Activated CD8-positive, alpha-beta memory T cell treated with anti-CD3 and anti-CD28 coated beads, Interleukin-2, amount 10 ng/mL, durations not matched to agents 7 days and 5 days (primary cell): Measurements from ENCODE around the gene STOML2. TPM values are rescaled to one million over a fixed set of nuclear protein-coding genes. Genes with fewer than 3 reads are reported as not detected.
A peak's percentile ranks its signal among the peaks of the same experiment; 100 is the strongest.

Experiments
- ATAC-seq: fragments of 150-1000 bp; cut with Tn5 transposase; one replicate; pipeline ENCODE4 v1.10.0; 2021; ENCODE audit warnings: moderate library complexity
- CTCF ChIA-PET: fragments of 350-600 bp; sonication (Branson Sonifier 250); formaldehyde crosslinking; loops from one replicate; lab custom pipeline; 2021; ENCODE audit warnings: antibody characterized with exemption; lab: Charles Lee
- DNase-seq: peaks from one replicate; pipeline ENCODE4 v3.0.0-alpha.2; 2020
- H3K27ac Mint-ChIP-seq: one replicate; pipeline ENCODE4 v1.8.0; 2021; ENCODE audit warnings: mild to moderate bottlenecking, mixed read lengths
- H3K27me3 Mint-ChIP-seq: one replicate; pipeline ENCODE4 v1.8.0; 2021; ENCODE audit warnings: mixed read lengths
- H3K36me3 Mint-ChIP-seq: one replicate; pipeline ENCODE4 v1.8.0; 2021; ENCODE audit warnings: mild to moderate bottlenecking, mixed read lengths
- H3K4me1 Mint-ChIP-seq: one replicate; pipeline ENCODE4 v1.8.0; 2021; ENCODE audit warnings: mixed read lengths
- H3K4me3 Mint-ChIP-seq: one replicate; pipeline ENCODE4 v1.8.0; 2021; ENCODE audit warnings: mild to moderate bottlenecking, moderate library complexity, mixed read lengths
- H3K9me3 Mint-ChIP-seq: one replicate; pipeline ENCODE4 v1.8.0; 2022; ENCODE audit warnings: low read depth, mixed read lengths
- total RNA-seq, 2 experiments: library from RNA; stranded (reverse); gene quantifications; one replicate each; pipeline ENCODE4 v1.2.3, GENCODE V29; 2021

The STOML2 gene
- total RNA-seq, 2 experiments from 2014 or later = 145 to 169 TPM

GRCh38 chr9:35104586-35104985 lies 1.7 kb upstream of the STOML2 start:
- Mint-ChIP-seq H3K4me1 (peaks cover 39% of the 10 kb centered on the region), H3K4me3 (no peak overlapping the region), H3K27ac (peak overlapping the region; percentile 95), H3K9me3 (no peaks in the 10 kb centered on the region), H3K27me3 (no peaks in the 10 kb centered on the region), H3K36me3 (peaks cover 32% of the 10 kb centered on the region)
- no peak for ATAC-seq
- CTCF ChIA-PET = interaction anchor here (0.6 to 8.4 kb wide), 5 partner anchors 9 to 507 kb away, joined by 3 to 44 read pairs (median 6); partner anchors contain the start of genes FANCG and PIGO
- no peak for DNase-seq

DNA sequence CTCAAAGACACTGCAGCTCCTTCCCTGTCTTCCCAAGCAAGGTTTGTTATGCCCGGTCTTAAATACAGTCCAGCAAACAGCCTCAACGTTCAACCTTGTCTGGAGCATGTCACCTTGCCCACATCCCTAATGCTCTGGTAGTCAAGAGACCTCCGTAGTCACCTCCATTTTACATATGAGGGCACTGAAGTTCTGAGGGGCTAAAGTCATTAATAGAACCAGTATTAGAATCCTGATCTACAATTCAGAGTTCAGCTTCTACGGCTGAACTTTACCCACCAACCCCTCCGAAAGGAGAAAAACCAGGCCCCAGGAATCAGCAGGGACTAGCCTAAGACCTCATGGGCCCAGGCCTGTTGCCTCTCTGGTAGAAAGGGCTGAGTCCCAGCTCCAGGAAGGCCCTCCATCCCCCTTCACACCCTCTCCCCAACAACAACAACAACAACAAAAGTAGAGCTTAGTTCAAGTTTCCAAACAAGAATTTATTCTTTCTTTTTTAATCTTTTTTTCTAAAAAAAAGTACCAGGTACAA lies 795 bp upstream of the STOML2 start:
- peak overlapping the region; percentile 95 for H3K27ac Mint-ChIP-seq
- CTCF ChIA-PET = interaction anchor here (0.6 to 3.4 kb wide), 11 partner anchors 8 to 508 kb away, joined by 3 to 30 read pairs (median 4); partner anchors contain the start of genes ATOSB and FANCG
- H3K4me3 Mint-ChIP-seq = peak overlapping the region; percentile 91
- H3K4me1 Mint-ChIP-seq = peaks cover 42% of the 10 kb centered on the region
- no peaks in the 10 kb centered on the region for H3K27me3 Mint-ChIP-seq
- H3K36me3 Mint-ChIP-seq = peaks cover 37% of the 10 kb centered on the region
- no peak for DNase-seq
- H3K9me3 Mint-ChIP-seq = no peaks in the 10 kb centered on the region
- ATAC-seq = no peak

DNA sequence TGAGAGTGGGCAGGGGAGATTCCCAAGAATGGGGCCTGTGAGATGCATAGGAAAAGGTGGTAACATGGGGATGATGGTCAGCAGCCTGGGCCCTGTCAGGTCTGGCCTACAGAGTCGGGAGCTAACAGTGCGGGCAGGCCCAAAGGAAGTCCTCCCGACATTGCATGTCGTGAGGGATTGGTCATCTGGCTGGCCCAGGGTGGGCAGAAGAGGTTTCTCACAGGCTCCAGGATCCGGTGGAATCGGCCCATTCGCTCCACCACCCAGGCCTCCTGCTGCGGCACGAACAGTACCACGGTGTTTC lies 514 bp downstream of the STOML2 start:
- Mint-ChIP-seq H3K27me3 (no peaks in the 10 kb centered on the region), H3K4me1 (peaks cover 46% of the 10 kb centered on the region), H3K9me3 (no peaks in the 10 kb centered on the region), H3K36me3 (peaks cover 33% of the 10 kb centered on the region), H3K4me3 (peak overlapping the region; percentile 91), H3K27ac (peak overlapping the region; percentile 95)
- ATAC-seq (no peak), DNase-seq (no peak)
- CTCF ChIA-PET = interaction anchor here (0.5 to 3.4 kb wide), 7 partner anchors 9 to 509 kb away, joined by 3 to 30 read pairs (median 6); partner anchors contain the start of genes ATOSB and FANCG

DNA sequence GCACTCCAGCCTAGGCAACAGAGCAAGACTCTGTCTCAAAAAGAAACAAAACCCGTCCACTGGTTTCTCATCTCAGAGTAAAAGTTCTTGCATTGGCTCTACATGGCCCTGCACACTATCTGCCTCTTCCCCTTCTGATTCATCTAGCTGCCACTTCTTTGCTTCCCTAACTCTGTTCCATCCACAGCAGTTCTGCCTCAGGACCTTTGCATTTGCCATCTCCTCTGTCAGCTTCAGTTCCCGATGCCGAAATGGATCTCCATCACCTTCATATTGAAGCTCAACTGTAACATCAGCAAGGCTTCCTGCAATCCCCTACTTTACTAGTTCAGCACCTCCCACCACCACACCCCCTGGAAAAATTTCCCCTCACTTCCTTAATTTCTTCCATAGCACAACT lies 5.4 kb downstream of the STOML2 start:
- Mint-ChIP-seq H3K27me3 (no peaks in the 10 kb centered on the region), H3K4me3 (no peak overlapping the region), H3K36me3 (peaks cover 24% of the 10 kb centered on the region), H3K4me1 (peaks cover 54% of the 10 kb centered on the region), H3K27ac (peak overlapping the region; percentile 45), H3K9me3 (no peaks in the 10 kb centered on the region)
- CTCF ChIA-PET = interaction anchor here (0.6 to 6.1 kb wide), 6 partner anchors 11 to 931 kb away, joined by 3 to 69 read pairs (median 25); partner anchors contain the start of genes ATOSB and FANCG
- DNase-seq (no peak), ATAC-seq (no peak)

- Mint-ChIP-seq H3K27ac (peak within 1 kb of the TSS; percentile 90), H3K36me3 (peaks cover 21% of the 10 kb centered on the region), H3K4me3 (peak within 1 kb of the TSS; percentile 84), H3K4me1 (peaks cover 42% of the 10 kb centered on the region), H3K27me3 (no peaks in the 10 kb centered on the region), H3K9me3 (no peaks in the 10 kb centered on the region)
- ATAC-seq = peak; percentile 95
- CTCF ChIA-PET = interaction anchor here (1.2 to 6.1 kb wide), 14 partner anchors 9 to 197 kb away, joined by 3 to 69 read pairs (median 6); partner anchors contain the start of genes ATOSB, FANCG and VCP
- DNase-seq = peak; percentile 92
These were observed 6.7 kb downstream of the STOML2 start, which contains the start of gene PIGO for GRCh38 chr9:35096035-35096849. TSS of gene PIGO (minus strand) at chr9:35096591. CDS start at chr9:35095565, 1,026 bp downstream.

DNA sequence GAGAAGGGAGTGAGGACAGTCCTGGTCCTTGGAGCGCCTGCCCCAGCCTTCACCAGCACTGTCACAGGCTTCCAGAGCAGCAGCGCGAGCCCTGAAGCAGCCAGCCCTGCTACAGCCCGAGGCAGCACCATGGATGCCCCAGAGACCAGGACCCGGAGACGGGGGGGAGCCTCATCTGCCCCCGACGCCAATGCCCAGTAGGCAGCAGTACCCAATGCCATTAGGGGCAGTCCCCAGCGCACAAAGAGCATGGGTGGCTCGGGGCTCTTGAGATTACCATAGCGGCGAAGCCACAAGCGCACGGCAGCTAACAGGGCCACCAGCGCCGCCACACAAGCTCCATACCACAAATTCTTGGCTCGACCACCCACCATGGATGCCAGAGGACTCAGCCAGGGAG lies 11.4 kb downstream of the STOML2 start:
- Mint-ChIP-seq H3K27me3 (no peaks in the 10 kb centered on the region), H3K36me3 (peaks cover 19% of the 10 kb centered on the region), H3K4me3 (no peak overlapping the region), H3K9me3 (no peaks in the 10 kb centered on the region), H3K4me1 (peaks cover 15% of the 10 kb centered on the region), H3K27ac (no peak overlapping the region)
- CTCF ChIA-PET = interaction anchor here (1.3 to 1.7 kb wide), 2 partner anchors 11 to 20 kb away, joined by 3 to 6 read pairs; partner anchors contain the start of gene FANCG
- no peak for DNase-seq
- no peak for ATAC-seq

- DNase-seq (no peak), ATAC-seq (no peak)
- H3K4me3 Mint-ChIP-seq = no peak overlapping the region
- no peaks in the 10 kb centered on the region for H3K27me3 Mint-ChIP-seq
- peaks cover 19% of the 10 kb centered on the region for H3K36me3 Mint-ChIP-seq
- CTCF ChIA-PET = no interaction called here
- no peak overlapping the region for H3K27ac Mint-ChIP-seq
- H3K4me1 Mint-ChIP-seq = peaks cover 3% of the 10 kb centered on the region
- H3K9me3 Mint-ChIP-seq = no peaks in the 10 kb centered on the region
These were observed 13.5 kb downstream of the STOML2 start for GRCh38 chr9:35089434-35089833.

DNA sequence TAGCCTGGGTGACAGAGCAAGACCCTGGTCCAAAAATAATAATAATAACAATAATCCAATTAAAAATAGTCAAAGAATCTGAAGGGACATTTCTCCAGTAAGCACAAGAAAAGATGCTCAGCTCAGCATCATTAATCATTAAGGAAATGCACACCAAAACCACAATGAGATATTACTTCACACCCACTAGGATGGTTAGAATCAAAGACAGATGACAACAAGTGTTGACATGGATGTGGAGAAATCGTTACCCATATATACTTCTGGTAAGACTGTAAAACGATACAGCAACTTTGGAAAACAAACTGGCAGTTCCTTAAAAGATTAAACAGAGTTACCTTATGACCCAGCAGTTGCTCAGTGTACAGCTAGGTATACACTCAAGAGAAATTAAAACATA lies 17.9 kb downstream of the STOML2 start:
- Mint-ChIP-seq H3K9me3 (no peaks in the 10 kb centered on the region), H3K4me3 (no peak overlapping the region), H3K4me1 (peaks cover 7% of the 10 kb centered on the region), H3K36me3 (peaks cover 13% of the 10 kb centered on the region), H3K27me3 (no peaks in the 10 kb centered on the region), H3K27ac (no peak overlapping the region)
- CTCF ChIA-PET = interaction anchor here (0.8 to 1.5 kb wide), 2 partner anchors 11 kb away, joined by 3 to 4 read pairs; partner anchors contain the start of gene PIGO
- no peak for DNase-seq
- ATAC-seq = no peak

DNA sequence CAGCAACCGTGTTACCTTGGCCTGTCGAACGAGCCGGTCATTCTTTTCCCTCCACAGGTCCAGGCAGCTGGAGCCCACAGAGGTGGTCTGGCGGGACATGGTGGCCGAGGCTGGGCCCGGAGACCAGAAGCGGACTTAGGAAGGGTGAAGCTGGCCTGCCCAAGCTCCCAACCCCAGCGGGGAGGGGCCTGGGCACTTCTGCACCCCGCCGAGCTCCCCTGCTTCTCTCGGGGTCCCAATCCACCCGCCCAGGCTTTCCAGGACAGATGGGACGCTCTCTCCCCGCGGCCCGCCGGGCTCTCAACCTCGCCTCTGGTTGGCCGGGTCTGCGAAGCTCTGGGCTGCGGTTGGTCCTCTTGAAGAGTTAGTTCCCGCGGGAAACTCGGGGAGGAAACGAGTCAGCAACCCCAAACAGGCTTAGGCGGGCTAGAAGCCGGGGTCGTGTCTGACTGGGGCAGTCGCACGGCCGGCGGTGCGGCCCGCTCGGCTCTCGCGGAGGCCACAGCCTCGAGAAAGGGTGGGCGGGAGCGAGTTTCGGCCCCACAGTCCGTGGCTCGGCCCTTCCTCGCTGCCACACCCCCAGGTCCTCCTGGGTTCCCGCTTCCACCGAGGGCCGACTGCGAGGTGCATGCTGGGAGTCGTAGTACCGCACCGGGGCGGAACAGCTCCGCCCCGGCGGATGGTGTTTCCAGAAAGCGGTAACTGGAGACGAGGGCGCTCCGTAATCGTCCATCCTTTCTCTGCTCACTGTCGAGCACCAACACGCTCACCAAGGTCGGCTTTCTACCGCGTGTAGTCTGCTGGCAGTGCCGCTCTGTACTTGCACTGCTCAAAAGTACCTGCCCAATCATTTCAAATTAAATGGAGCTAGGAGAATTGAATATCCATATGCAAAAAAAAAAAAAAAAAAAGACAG lies 23.2 kb downstream of the STOML2 start, which contains the start of gene FANCG:
TSS of gene FANCG (minus strand) at position 517 of the 916 bp plus-strand sequence. CDS start at position 99, 418 bp downstream.
- no peaks in the 10 kb centered on the region for H3K9me3 Mint-ChIP-seq
- H3K4me1 Mint-ChIP-seq = peaks cover 37% of the 10 kb centered on the region
- H3K27me3 Mint-ChIP-seq = no peaks in the 10 kb centered on the region
- H3K36me3 Mint-ChIP-seq = peaks cover 15% of the 10 kb centered on the region
- DNase-seq (peak; percentile 93), ATAC-seq (peak; percentile 94)
- peak within 1 kb of the TSS; percentile 92 for H3K4me3 Mint-ChIP-seq
- CTCF ChIA-PET = interaction anchor here (0.7 to 5.9 kb wide), 19 partner anchors 8 to 929 kb away, joined by 3 to 69 read pairs (median 4); partner anchors contain the start of genes DNAJB5, PIGO, SIGMAR1 and STOML2
- peak within 1 kb of the TSS; percentile 97 for H3K27ac Mint-ChIP-seq

DNA sequence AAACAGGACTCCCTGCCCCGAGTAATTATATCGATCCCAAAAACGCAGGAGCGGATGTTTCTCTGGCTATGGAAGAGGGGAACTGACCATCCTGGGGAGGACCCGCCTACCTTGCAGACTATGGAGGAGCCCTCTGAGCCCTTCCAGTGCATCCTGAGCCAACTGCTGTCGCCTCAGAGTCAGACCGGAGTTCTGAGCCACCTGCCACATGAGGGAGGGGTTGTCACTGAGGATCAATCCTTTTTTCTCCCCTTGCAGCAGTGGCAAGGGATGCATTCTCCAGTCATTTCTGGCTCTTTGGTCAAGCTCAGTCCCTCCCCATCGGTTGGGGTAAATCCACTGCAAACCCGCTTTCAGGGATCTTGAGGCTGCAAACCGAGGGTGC lies 23.9 kb downstream of the STOML2 start:
- Mint-ChIP-seq H3K27me3 (no peaks in the 10 kb centered on the region), H3K27ac (peak overlapping the region; percentile 97), H3K4me1 (peaks cover 42% of the 10 kb centered on the region), H3K9me3 (no peaks in the 10 kb centered on the region), H3K4me3 (peak overlapping the region; percentile 92), H3K36me3 (peaks cover 21% of the 10 kb centered on the region)
- DNase-seq (no peak), ATAC-seq (no peak)
- CTCF ChIA-PET = interaction anchor here (1.0 to 5.9 kb wide), 11 partner anchors 13 to 568 kb away, joined by 3 to 69 read pairs (median 5); partner anchors contain the start of genes DNAJB5, PIGO, SIGMAR1 and STOML2

- CTCF ChIA-PET = interaction anchor here (5.3 to 5.9 kb wide), 2 partner anchors 19 to 25 kb away, joined by 30 to 69 read pairs; partner anchors contain the start of genes PIGO and STOML2
- DNase-seq (no peak), ATAC-seq (no peak)
- Mint-ChIP-seq H3K27me3 (no peaks in the 10 kb centered on the region), H3K9me3 (no peaks in the 10 kb centered on the region), H3K4me3 (peak overlapping the region; percentile 92), H3K36me3 (peaks cover 27% of the 10 kb centered on the region), H3K4me1 (peaks cover 52% of the 10 kb centered on the region), H3K27ac (peak overlapping the region; percentile 97)
These were observed 24.9 kb downstream of the STOML2 start for GRCh38 chr9:35078066-35078465.

DNA sequence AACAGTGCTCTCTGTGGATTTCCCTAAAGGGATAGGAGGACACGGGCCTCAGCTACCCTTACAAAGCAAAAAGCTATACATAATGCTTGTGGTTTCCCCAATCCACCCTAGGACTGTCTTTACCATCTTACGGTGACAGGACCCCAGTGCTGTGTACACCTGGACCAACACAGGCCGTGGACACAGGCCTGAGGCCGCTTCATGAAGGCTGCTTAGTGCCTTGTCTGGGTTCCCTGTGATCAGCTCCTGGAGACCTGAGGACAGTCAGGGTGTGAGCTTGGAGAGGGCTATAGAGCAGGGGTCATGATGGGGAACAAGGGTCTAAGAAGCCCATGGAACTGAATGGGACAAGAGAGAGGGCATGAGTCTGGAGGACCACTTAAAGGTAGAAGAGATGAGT lies 26.1 kb downstream of the STOML2 start:
- Mint-ChIP-seq H3K4me3 (no peak overlapping the region), H3K9me3 (no peaks in the 10 kb centered on the region), H3K27ac (no peak overlapping the region), H3K27me3 (no peaks in the 10 kb centered on the region), H3K36me3 (peaks cover 29% of the 10 kb centered on the region), H3K4me1 (peaks cover 57% of the 10 kb centered on the region)
- ATAC-seq (no peak), DNase-seq (no peak)
- CTCF ChIA-PET = interaction anchor here (0.9 to 5.9 kb wide), 3 partner anchors 20 to 39 kb away, joined by 3 to 69 read pairs (median 30); partner anchors contain the start of genes ATOSB, PIGO and STOML2
